Spleen (tissue), 11 donors: ENCODE data around the gene RPS6KA2. TPM values are rescaled to one million over a fixed set of nuclear protein-coding genes. Genes with fewer than 3 reads are reported as not detected.

Source experiments
- DNase-seq: peaks from one replicate; pipeline ENCODE4 v3.0.0-alpha.2; 2020
- H3K27ac ChIP-seq, 8 donors: fragments of 200-600 bp; sonication (generic) in 7 of 8; 1 replicate in 4 of 8; 2 replicates in 4 of 8; pipeline versions ENCODE4 v1.5.0 to v1.8.0; 2016 to 2021; ENCODE audit warnings: inconsistent platforms in 4 of 8, mild to moderate bottlenecking in 4 of 8, moderate library complexity in 1 of 8
- H3K27me3 ChIP-seq, 7 donors: fragments of 200-600 bp; sonication (generic) in 6 of 7; replicated peaks in 1 of 7; 1 replicate in 4 of 7; 2 replicates in 3 of 7; pipeline versions ENCODE4 v1.5.0 to v1.8.0; 2016 to 2021; ENCODE audit warnings: inconsistent platforms in 3 of 7, mild to moderate bottlenecking in 1 of 7
- H3K36me3 ChIP-seq, 6 donors: fragments of 200-600 bp; sonication (generic) in 5 of 6; 1 replicate in 4 of 6; 2 replicates in 2 of 6; pipeline versions ENCODE4 v1.5.0 to v1.8.0; 2016 to 2021; ENCODE audit warnings: inconsistent platforms in 2 of 6
- H3K4me1 ChIP-seq, 6 donors: fragments of 200-600 bp; sonication (generic) in 5 of 6; 1 replicate in 3 of 6; 2 replicates in 3 of 6; pipeline versions ENCODE4 v1.5.0 to v1.8.0; 2016 to 2021; ENCODE audit warnings: inconsistent platforms in 3 of 6
- H3K4me3 ChIP-seq, 8 donors: fragments of 200-600 bp; sonication (generic) in 7 of 8; 1 replicate in 4 of 8; 2 replicates in 4 of 8; pipeline versions ENCODE4 v1.5.0 to v1.8.0; 2016 to 2021; ENCODE audit warnings: inconsistent platforms in 4 of 8, mild to moderate bottlenecking in 4 of 8, moderate library complexity in 2 of 8
- H3K9me3 ChIP-seq, 8 donors: fragments of 200-600 bp; sonication (generic) in 7 of 8; 1 replicate in 4 of 8; 2 replicates in 4 of 8; pipeline versions ENCODE4 v1.5.0 to v1.8.0; 2016 to 2021; ENCODE audit warnings: inconsistent platforms in 4 of 8
- POLR2A ChIP-seq, 3 donors: fragments of 450-650 bp; IDR thresholded peaks; one replicate each; pipeline ENCODE4 v1.5.1; 2017; ENCODE audit warnings: antibody characterized with exemption in 3 of 3, mild to moderate bottlenecking in 1 of 3
- POLR2AphosphoS5 ChIP-seq, 3 donors: sonication (generic); formaldehyde crosslinking; IDR thresholded peaks; one replicate each; pipeline ENCODE4 v1.5.1; 2017; ENCODE audit warnings: antibody characterized with exemption in 3 of 3
- WGBS, 5 donors: extraction: QIAGEN DNeasy Blood & Tissue Kit in 3 of 5; methylation state at CpG; one replicate each; pipeline versions ENCODE4 v1.1.5 to v1.1.7; 2013 to 2018; 5-methylcytosine and 5-hydroxymethylcytosine counted together
- intact Hi-C: fragments of 100-400 bp; cut with DNase I; formaldehyde crosslinking; loops from one replicate; pipeline ENCODE4 v1.15.0; 2023; ENCODE audit warnings: low total_unique reads
- polyA plus RNA-seq, 3 donors: library from polyadenylated mRNA; stranded (reverse); fragments of 200-250 nt; gene quantifications; one replicate each; pipeline ENCODE4 v1.2.1, GENCODE V29; 2013
- total RNA-seq, 7 donors: library from RNA; depleted of rRNA in 3 of 7; stranded (reverse); fragments of >200 nt in 3 of 7; fragmentation: NEBNext Ultra II Directional in 4 of 7; extraction: Animal tissue kit (Norgen Biotek cat#: 25700) in 4 of 7; gene quantifications; one replicate each; pipeline versions ENCODE4 v1.1.0 to v1.2.1, GENCODE V29; 2016 to 2021
- TF ChIP-seq, protein P1 (sequence below), 11 experiments: fragments of 200-600 bp in 7 of 11; fragments of 450-650 bp in 4 of 11; sonication (generic) in 4 of 11; IDR thresholded peaks in 8 of 11; conservative IDR thresholded peaks in 3 of 11; 1 replicate in 7 of 11; 2 replicates in 4 of 11; pipeline versions ENCODE4 v1.4.0 to v1.8.0; 2016 to 2021; ENCODE audit warnings: antibody characterized with exemption in 11 of 11, inconsistent platforms in 4 of 11, mild to moderate bottlenecking in 1 of 11
- donor health status: healthy with polysubstance abuse.
- donor health status: DM: no; HTN: no; CAD: no; lungs with moderate emphysema.
- donor health status: DM: no; HTN: no; CAD: no.
- donor health status: Bipolar disorder and iron deficiency.
- donor health status: healthy.
- donor health status: DM: no; HTN: no; CAD: no.
- donor health status: DM: yes; HTN: yes; CAD: no.

The RPS6KA2 gene
- total and polyA plus RNA-seq, 10 donors, result 7.6 to 123 (median 58.1) TPM

- 91 to 98% (median 95%) methylated on average over 9 of the region's 9 CpGs for WGBS, 5 donors
Observed at GRCh38 chr6:166494101-166494441, 133.0 kb downstream of the RPS6KA2 start.

GRCh38 chr6:166493427-166494100 lies 133.5 kb downstream of the RPS6KA2 start:
- Histone ChIP-seq H3K27ac (no peak overlapping the region), H3K4me3 (no peak overlapping the region), H3K36me3 (peaks cover 0 to 83% (median 13%) of the 10 kb centered on the region in 6 donors), H3K9me3 (no peaks in the 10 kb centered on the region), H3K27me3 (no peaks in the 10 kb centered on the region), H3K4me1 (peaks cover under 1 to 10% (median 6%) of the 10 kb centered on the region in 6 donors)
- TF ChIP-seq, protein P1, sequence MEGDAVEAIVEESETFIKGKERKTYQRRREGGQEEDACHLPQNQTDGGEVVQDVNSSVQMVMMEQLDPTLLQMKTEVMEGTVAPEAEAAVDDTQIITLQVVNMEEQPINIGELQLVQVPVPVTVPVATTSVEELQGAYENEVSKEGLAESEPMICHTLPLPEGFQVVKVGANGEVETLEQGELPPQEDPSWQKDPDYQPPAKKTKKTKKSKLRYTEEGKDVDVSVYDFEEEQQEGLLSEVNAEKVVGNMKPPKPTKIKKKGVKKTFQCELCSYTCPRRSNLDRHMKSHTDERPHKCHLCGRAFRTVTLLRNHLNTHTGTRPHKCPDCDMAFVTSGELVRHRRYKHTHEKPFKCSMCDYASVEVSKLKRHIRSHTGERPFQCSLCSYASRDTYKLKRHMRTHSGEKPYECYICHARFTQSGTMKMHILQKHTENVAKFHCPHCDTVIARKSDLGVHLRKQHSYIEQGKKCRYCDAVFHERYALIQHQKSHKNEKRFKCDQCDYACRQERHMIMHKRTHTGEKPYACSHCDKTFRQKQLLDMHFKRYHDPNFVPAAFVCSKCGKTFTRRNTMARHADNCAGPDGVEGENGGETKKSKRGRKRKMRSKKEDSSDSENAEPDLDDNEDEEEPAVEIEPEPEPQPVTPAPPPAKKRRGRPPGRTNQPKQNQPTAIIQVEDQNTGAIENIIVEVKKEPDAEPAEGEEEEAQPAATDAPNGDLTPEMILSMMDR (IDR thresholded peaks at IDR 0.05 in 8 of 11, conservative IDR thresholded peaks at IDR 0.05 in 3 of 11), result no peak
- no peak for TF ChIP-seq POLR2AphosphoS5 (IDR thresholded peaks at IDR 0.05)
- no peak for TF ChIP-seq POLR2A (IDR thresholded peaks at IDR 0.05)
- DNase-seq, result peak; percentile 52
- intact Hi-C loops, result no loop called here
- WGBS, 5 donors, result 94 to 97% (median 94%) methylated on average over 20 to 21 of the region's 21 CpGs

More at GRCh38 chr6:166494101-166494441, 133.0 kb downstream of the RPS6KA2 start:
- H3K36me3 ChIP-seq, result peaks cover 0 to 87% (median 15%) of the 10 kb centered on the region in 6 donors
- intact Hi-C loops, result no loop called here
- TF ChIP-seq POLR2AphosphoS5 (IDR thresholded peaks at IDR 0.05) (no peak), POLR2A (IDR thresholded peaks at IDR 0.05) (no peak)
- TF ChIP-seq, protein P1 (IDR thresholded peaks at IDR 0.05 in 8 of 11, conservative IDR thresholded peaks at IDR 0.05 in 3 of 11), result no peak
- H3K27me3 ChIP-seq, result no peaks in the 10 kb centered on the region
- H3K4me1 ChIP-seq, result peaks cover 0 to 5% (median 3%) of the 10 kb centered on the region in 6 donors
- H3K27ac ChIP-seq, result no peak overlapping the region
- H3K9me3 ChIP-seq, result no peaks in the 10 kb centered on the region
- H3K4me3 ChIP-seq, result no peak overlapping the region
- no peak for DNase-seq

GRCh38 chr6:166492092-166492741 lies 134.8 kb downstream of the RPS6KA2 start:
- peaks cover 0 to 72% (median 6%) of the 10 kb centered on the region in 6 donors for H3K36me3 ChIP-seq
- no peak overlapping the region for H3K4me3 ChIP-seq
- H3K27ac ChIP-seq, result no peak overlapping the region
- H3K4me1 ChIP-seq, result peaks cover 3 to 23% (median 18%) of the 10 kb centered on the region in 6 donors
- H3K27me3 ChIP-seq, result no peaks in the 10 kb centered on the region
- TF ChIP-seq POLR2AphosphoS5 (IDR thresholded peaks at IDR 0.05) (no peak), POLR2A (IDR thresholded peaks at IDR 0.05) (no peak)
- TF ChIP-seq, protein P1 (IDR thresholded peaks at IDR 0.05 in 8 of 11, conservative IDR thresholded peaks at IDR 0.05 in 3 of 11), result no peak
- H3K9me3 ChIP-seq, result no peaks in the 10 kb centered on the region
- DNase-seq, result no peak
- intact Hi-C loops, result no loop called here
- 76 to 88% (median 82%) methylated on average over 5 of the region's 5 CpGs for WGBS, 5 donors
